OCI-LY1 (cell line): ENCODE measurements around the gene CYP4F12.

Source experiments
- H2AFZ ChIP-seq: fragments of 200-600 bp; sonication (generic), shearing (Covaris generic); 2 replicates; pipeline ENCODE4 v1.6.0; 2014; ENCODE audit warnings: antibody characterized with exemption, mild to moderate bottlenecking, low read length
- H3F3A ChIP-seq: fragments of 200-600 bp; sonication (generic), shearing (Covaris generic); 2 replicates; pipeline ENCODE4 v1.6.0; 2014; ENCODE audit warnings: mild to moderate bottlenecking, antibody characterized with exemption, low read length, moderate library complexity; ENCODE audit not compliant: insufficient read depth
- H3K27ac ChIP-seq: fragments of 200-600 bp; sonication (generic); 2 replicates; pipeline ENCODE4 v1.5.1; 2014; ENCODE audit warnings: low read length, mixed run types, mild to moderate bottlenecking, low read depth; ENCODE audit not compliant: poor library complexity, severe bottlenecking
- H3K27me3 ChIP-seq: fragments of 200-600 bp; sonication (generic); 2 replicates; pipeline ENCODE4 v1.6.0; 2014; ENCODE audit warnings: antibody characterized with exemption, mild to moderate bottlenecking, low read length, moderate library complexity; ENCODE audit not compliant: insufficient read depth
- H3K36me3 ChIP-seq: fragments of 200-600 bp; sonication (generic); 2 replicates; pipeline ENCODE4 v1.6.1; 2014; ENCODE audit warnings: mild to moderate bottlenecking, antibody characterized with exemption, low read length, moderate library complexity, mixed read lengths; ENCODE audit not compliant: insufficient read depth
- H3K4me1 ChIP-seq: fragments of 200-600 bp; sonication (generic); 2 replicates; pipeline ENCODE4 v1.5.1; 2014; ENCODE audit warnings: mild to moderate bottlenecking, low read length, moderate library complexity; ENCODE audit not compliant: insufficient read depth, severe bottlenecking
- H3K4me2 ChIP-seq: fragments of 200-600 bp; sonication (generic), shearing (Covaris generic); 2 replicates; pipeline ENCODE4 v1.6.1; 2014; ENCODE audit warnings: low read length
- H3K4me3 ChIP-seq: fragments of 200-600 bp; sonication (generic); 2 replicates; pipeline ENCODE4 v1.5.1; 2014; ENCODE audit warnings: low read length, low read depth, mild to moderate bottlenecking, mixed read lengths; ENCODE audit not compliant: poor library complexity, severe bottlenecking
- H3K79me2 ChIP-seq: fragments of 200-600 bp; shearing (Covaris generic); 2 replicates; pipeline ENCODE4 v1.6.1; 2016; ENCODE audit warnings: mixed run types, low read length, mixed read lengths; ENCODE audit not compliant: insufficient read depth
- H3K9ac ChIP-seq: fragments of 200-600 bp; sonication (generic), shearing (Covaris generic); 2 replicates; pipeline ENCODE4 v1.6.1; 2014; ENCODE audit warnings: mild to moderate bottlenecking, low read length, mixed read lengths
- H3K9me2 ChIP-seq: fragments of 200-600 bp; sonication (generic), shearing (Covaris generic); 2 replicates; pipeline ENCODE4 v1.6.1; 2014; ENCODE audit warnings: low read depth, mild to moderate bottlenecking, low read length, mixed read lengths
- H3K9me3 ChIP-seq: fragments of 200-600 bp; shearing (Covaris generic); 2 replicates; pipeline ENCODE4 v1.6.1; 2014; ENCODE audit warnings: low read length, mixed read lengths
- H4K20me1 ChIP-seq: fragments of 200-600 bp; sonication (generic), shearing (Covaris generic); 2 replicates; pipeline ENCODE4 v1.6.0; 2016; ENCODE audit warnings: mild to moderate bottlenecking, low read length; ENCODE audit not compliant: insufficient read depth
- EZH2 ChIP-seq: fragments of 200-600 bp; sonication (generic), shearing (Covaris generic); IDR thresholded peaks from 2 replicates; pipeline ENCODE4 v1.8.0; 2017; ENCODE audit warnings: borderline replicate concordance, mixed run types, mild to moderate bottlenecking, antibody characterized with exemption, low read length, moderate library complexity, mixed read lengths
- TF ChIP-seq, protein P1 (sequence below): fragments of 200-600 bp; sonication (generic), shearing (Covaris generic); IDR thresholded peaks from 2 replicates; pipeline ENCODE4 v1.5.1; 2017; ENCODE audit warnings: mild to moderate bottlenecking, antibody characterized with exemption, low read length, moderate library complexity, mixed read lengths

Gene CYP4F12

DNA sequence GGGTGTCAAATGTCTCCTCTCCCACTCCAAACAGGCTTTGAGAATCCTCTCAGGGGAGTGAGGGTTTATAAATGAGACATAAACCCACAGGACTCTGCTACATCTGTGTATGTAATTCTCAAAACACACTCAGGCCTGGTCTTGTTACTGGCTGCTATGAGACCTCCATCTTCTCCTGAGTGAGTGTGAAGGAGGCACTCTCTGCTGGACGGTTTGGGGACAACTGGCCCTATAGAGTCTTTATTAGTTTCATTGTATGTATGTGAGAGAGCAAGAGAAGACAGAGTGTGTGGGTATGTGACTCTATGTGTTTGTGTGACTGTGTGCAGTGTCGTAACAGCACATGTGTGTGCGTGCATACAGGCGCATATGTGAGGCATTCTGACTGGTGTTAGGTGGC lies 9.6 kb upstream of the CYP4F12 start:
- no peak overlapping the region for H3K9ac ChIP-seq
- no peaks in the 10 kb centered on the region for H3K27me3 ChIP-seq
- no peaks in the 10 kb centered on the region for H4K20me1 ChIP-seq
- no peaks in the 10 kb centered on the region for H3F3A ChIP-seq
- H3K4me3 ChIP-seq, result no peak overlapping the region
- no peaks in the 10 kb centered on the region for H3K9me3 ChIP-seq
- no peak overlapping the region for H2AFZ ChIP-seq
- H3K27ac ChIP-seq, result no peak overlapping the region
- H3K79me2 ChIP-seq, result no peaks in the 10 kb centered on the region
- H3K4me2 ChIP-seq, result no peak overlapping the region
- no peaks in the 10 kb centered on the region for H3K36me3 ChIP-seq
- H3K4me1 ChIP-seq, result no peaks in the 10 kb centered on the region
- no peak for TF ChIP-seq EZH2
- TF ChIP-seq, protein P1, sequence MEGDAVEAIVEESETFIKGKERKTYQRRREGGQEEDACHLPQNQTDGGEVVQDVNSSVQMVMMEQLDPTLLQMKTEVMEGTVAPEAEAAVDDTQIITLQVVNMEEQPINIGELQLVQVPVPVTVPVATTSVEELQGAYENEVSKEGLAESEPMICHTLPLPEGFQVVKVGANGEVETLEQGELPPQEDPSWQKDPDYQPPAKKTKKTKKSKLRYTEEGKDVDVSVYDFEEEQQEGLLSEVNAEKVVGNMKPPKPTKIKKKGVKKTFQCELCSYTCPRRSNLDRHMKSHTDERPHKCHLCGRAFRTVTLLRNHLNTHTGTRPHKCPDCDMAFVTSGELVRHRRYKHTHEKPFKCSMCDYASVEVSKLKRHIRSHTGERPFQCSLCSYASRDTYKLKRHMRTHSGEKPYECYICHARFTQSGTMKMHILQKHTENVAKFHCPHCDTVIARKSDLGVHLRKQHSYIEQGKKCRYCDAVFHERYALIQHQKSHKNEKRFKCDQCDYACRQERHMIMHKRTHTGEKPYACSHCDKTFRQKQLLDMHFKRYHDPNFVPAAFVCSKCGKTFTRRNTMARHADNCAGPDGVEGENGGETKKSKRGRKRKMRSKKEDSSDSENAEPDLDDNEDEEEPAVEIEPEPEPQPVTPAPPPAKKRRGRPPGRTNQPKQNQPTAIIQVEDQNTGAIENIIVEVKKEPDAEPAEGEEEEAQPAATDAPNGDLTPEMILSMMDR, result no peak
- H3K9me2 ChIP-seq, result no peaks in the 10 kb centered on the region

DNA sequence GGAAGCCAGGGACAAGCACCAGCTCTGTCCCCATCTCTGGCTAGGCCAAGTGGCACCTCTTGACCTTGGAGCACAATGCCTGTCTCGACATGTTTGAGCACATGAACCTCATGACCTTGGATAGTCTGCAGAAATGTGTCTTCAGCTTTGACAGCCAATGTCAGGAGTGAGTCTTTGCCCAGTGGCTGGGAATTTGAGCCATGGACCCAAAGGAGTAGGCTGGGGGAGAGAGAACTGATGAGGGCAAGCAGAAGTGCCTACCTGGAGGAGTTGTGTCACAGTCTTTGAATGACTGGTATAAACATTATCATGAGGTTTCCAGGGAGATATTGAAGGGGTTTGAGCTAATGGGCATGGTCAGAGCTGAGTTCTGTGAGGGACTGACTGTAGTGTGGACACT lies 6.7 kb upstream of the CYP4F12 start:
- Histone ChIP-seq H4K20me1 (no peaks in the 10 kb centered on the region), H3K4me2 (no peak overlapping the region), H3K79me2 (no peaks in the 10 kb centered on the region), H2AFZ (no peak overlapping the region), H3K27ac (no peak overlapping the region), H3K4me1 (no peaks in the 10 kb centered on the region), H3K36me3 (no peaks in the 10 kb centered on the region), H3K9ac (no peak overlapping the region), H3K4me3 (no peak overlapping the region), H3K9me3 (no peaks in the 10 kb centered on the region), H3F3A (no peaks in the 10 kb centered on the region), H3K27me3 (no peaks in the 10 kb centered on the region), H3K9me2 (no peaks in the 10 kb centered on the region)
- no peak for TF ChIP-seq EZH2
- TF ChIP-seq, protein P1, result no peak

DNA sequence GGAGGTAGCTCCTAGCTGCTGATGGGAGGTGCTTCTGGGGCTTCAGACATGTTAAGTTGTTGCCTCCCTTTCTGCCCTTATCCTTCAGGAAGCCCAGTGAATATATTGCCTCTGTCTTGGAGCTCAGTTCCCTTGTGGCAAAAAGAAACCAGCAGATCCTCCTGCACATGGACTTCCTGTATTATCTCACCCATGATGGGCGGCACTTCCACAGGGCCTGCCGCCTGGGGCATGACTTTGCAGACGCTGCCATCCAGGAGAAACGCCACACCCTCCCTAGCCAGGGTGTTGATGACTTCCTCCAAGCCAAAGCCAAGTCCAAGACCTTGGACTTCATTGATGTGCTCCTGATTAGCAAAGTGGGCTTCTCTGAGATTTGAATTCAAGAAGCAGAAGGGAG lies 6.0 kb upstream of the CYP4F12 start:
- Histone ChIP-seq H3K27me3 (no peaks in the 10 kb centered on the region), H3K4me2 (no peak overlapping the region), H3F3A (no peaks in the 10 kb centered on the region), H3K4me1 (no peaks in the 10 kb centered on the region), H3K4me3 (no peak overlapping the region), H4K20me1 (no peaks in the 10 kb centered on the region), H3K9ac (no peak overlapping the region), H2AFZ (no peak overlapping the region), H3K79me2 (no peaks in the 10 kb centered on the region), H3K36me3 (no peaks in the 10 kb centered on the region), H3K9me3 (no peaks in the 10 kb centered on the region), H3K9me2 (no peaks in the 10 kb centered on the region), H3K27ac (no peak overlapping the region)
- TF ChIP-seq EZH2, result no peak
- TF ChIP-seq, protein P1, result no peak
